GM19099 (cell line): ENCODE results near the gene NPIPA1.
"Not testable (repeated sequence)": the region's sequence is repeated elsewhere in the genome, so short reads cannot be mapped to it uniquely, and the experiment has no call there.

Experiments
- POLR2A ChIP-seq: IDR thresholded peaks from 3 replicates; pipeline ENCODE4 v1.6.1; 2011; ENCODE audit warnings: low read depth; ENCODE audit not compliant: insufficient read length; ENCODE audit errors: extremely low read depth

The NPIPA1 gene

GRCh38 chr16:14937143-14937542 lies at the start of gene NPIPA1:
NPIPA1 (plus strand) TSS chr16:14937443; CDS start chr16:14937443, 0 bp downstream.
- TF ChIP-seq POLR2A: not testable (repeated sequence)

GRCh38 chr16:14955546-14956231 lies 18.4 kb downstream of the NPIPA1 start:
- TF ChIP-seq POLR2A: no peak

DNA sequence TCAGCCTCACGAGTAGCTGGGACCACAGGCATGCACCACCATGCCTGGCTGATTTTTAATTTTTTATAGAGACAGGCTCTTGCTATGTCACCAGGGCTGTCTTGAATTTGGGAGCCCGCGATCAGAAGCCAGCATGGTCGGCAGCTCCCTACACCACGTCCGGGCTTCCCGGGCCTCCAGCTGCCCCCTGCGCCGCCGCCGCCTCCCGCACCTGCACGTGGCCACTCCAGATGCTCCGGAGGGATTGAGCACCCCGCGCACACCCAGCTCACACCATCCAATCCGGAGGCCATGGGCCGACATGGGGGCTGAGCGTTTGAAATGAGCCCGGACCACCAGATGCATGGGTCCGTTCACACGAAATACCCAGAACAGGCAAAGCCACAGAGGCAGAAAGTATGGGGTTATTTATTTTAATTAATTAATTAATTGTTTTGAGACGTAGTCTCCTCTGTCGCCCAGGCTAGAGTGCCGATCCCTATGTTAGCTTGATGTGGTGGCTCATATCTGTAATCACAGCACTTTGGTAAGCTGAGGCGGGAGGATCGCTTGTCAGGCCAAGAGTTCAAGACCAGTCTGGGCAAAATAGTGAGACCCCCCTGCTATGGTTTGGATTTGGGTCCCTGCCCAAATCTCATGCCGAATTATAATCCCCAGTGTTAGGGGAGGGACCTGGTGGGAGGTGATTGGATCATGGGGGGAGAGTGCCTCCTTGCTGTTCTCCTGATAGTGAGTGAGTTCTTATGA lies 20.5 kb downstream of the NPIPA1 start:
- TF ChIP-seq POLR2A: no peak

GRCh38 chr16:14958323-14958600 lies 21.0 kb downstream of the NPIPA1 start:
- TF ChIP-seq POLR2A: no peak

- TF ChIP-seq POLR2A: no peak
Measured at GRCh38 chr16:14958970-14959369, 21.7 kb downstream of the NPIPA1 start.

DNA sequence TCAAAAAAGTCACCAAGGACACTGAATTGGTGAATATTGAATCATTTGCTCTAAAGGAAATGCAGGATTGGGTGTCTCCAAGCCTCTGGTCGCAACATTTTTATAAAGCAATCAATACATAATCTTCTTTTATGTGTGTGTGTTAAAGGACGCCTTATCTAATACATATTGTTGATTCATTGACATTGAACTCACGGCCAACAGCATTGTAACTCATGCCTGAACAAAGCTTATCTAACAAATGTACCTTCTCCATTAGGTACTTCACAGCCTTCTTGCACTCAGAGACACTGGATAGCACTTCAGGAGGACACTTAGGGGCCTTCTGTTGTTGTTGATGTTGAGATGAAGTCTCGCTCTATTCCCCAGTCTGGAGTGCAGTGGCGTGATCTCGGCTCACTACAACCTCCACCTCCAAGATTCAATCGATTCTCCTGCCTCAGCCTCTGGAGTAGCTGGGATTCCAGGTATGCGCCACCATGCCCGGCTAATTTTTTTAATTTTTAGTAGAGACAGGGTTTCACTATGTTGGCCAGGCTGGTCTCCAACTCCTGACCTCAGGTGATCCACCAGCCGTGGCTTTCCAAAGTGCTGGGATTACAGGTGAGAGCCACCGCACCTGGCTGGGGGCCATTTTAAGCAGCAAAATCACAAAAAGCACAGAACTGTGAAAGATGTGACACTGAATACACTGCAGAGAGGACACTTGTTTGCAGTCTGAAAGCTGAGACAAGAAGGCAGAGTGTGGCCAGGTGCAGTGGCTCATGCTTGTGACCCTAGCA lies 24.4 kb downstream of the NPIPA1 start:
- no peak for TF ChIP-seq POLR2A

DNA sequence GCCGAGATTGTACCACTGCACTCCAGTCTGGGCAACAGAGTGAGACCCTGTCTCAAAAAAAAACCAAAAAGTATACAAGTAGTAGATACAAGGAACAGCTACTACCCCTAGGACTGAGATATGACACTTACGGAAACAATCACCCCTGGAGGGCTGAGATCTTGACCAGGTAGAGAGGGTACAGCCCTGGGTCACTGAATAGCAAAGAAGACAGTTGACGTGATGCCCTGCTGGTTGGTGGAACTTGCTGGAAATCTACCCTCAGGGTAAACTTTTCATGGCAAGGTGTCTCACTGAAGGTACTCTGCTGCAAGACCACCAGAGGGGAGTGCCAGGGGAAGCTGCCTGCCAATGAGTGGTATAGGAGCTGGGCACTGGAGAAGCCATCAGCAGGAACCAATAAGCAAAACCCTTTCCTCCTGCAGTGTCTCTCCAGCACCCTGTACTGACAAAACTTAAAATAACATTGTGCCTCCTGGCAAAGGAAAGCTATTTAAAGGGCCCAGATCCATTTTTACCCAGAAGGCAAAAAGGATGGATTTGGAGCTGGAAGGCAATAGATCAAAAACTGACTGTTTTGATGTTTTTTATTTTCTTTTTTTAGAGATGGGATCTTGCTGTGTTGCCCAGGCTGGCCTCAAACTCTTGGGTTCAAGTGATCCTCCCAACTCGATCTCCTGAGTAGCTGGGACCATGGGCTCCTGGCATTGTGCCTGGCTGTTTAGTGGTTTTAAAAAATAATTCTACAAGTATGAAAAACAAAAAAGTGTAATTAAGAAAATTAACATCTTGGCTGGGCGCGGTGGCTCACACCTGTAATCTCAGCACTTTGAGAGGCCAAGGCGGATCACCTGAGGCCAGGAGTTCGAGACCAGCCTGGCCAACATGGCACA lies 26.3 kb downstream of the NPIPA1 start:
- TF ChIP-seq POLR2A: no peak

DNA sequence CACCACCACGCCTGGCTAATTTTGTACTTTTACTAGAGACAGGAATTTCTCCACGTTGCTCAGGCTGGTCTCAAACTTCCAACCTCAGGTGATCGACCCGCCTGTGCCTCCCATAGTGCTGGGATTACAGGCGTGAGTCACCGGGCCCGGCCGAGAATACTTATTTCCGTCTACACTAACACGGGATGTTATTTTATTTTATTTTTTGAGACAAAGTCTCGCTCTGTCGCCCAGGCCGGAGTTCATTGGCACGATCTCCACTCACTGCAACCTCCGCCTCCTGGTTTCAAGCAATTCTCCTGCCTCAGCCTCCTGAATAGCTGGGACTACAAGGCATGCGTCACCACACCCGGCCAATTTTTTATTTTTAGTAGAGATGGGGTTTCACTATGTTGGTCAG lies 28.1 kb downstream of the NPIPA1 start:
- no peak for TF ChIP-seq POLR2A

DNA sequence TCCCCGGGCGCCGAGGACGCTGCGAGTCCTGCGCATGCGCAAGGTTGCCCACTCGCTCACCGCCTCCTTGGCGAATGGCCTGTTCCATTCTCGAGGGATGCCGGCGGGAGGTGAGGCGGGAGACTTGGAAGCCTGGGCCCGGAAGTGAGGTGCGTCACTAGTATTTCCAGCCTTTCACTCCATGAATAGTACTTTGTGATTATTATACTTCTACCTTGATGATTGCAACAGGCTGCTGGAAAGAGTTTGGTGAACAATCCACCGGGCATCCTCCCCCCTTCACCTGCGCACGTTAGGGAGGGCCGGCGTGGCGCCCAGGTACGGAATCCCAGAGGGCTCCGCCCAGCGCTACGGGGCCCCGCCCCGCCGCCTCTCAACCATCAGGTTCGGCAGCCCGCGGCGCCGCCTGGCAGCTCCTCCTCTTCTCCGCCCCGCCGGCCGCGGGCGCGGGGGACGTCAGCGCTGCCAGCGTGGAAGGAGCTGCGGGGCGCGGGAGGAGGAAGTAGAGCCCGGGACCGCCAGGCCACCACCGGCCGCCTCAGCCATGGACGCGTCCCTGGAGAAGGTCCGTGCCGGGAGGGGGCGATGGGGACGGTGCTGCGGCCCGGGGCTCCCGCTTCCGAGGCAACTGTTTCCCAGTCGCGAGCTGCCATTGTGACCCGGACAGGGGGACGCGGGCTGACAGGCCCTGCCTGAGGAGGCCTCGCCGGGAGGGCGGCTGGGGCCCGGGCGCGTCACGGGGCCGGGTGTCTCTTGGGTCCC lies 37.6 kb downstream of the NPIPA1 start, which contains the start of gene PDXDC1:
PDXDC1 (plus strand) TSS at position 371 of the 762 bp plus-strand sequence; CDS start at position 545, 174 bp downstream.
- TF ChIP-seq POLR2A: peak; percentile 77
